ENCODE data around the gene PTPN23. TPM values are rescaled to one million over a fixed set of nuclear protein-coding genes. Genes with fewer than 3 reads are reported as not detected.

The PTPN23 gene
- polyA plus RNA-seq, 3 donors, result 22.9 to 33.8 (median 31.6) TPM

DNA sequence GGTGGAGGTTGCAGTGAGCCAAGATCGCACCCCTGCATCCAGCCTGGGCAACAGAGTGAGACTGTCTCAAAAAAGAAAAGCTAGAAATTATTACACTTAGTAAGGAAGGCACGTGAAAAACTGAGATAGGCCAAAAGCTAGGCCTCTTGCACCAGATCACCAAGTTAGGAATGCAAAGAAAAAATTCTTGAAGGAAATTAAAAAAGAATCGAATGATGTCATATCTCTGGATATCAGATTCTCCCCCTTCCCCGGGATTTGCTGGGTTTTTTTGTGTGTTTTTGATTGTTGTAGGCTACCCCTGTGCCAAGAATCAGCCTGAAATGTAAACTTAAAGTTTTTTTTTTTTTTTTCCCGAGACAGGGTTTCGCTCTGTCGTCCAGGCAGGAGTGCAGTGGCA is 17.4 kb downstream of the PTPN23 start:
- no peak for DNase-seq (ENCODE audit: extremely low read depth in 1 of 11, low read depth in 9 of 11, low spot score in 4 of 11)

DNA sequence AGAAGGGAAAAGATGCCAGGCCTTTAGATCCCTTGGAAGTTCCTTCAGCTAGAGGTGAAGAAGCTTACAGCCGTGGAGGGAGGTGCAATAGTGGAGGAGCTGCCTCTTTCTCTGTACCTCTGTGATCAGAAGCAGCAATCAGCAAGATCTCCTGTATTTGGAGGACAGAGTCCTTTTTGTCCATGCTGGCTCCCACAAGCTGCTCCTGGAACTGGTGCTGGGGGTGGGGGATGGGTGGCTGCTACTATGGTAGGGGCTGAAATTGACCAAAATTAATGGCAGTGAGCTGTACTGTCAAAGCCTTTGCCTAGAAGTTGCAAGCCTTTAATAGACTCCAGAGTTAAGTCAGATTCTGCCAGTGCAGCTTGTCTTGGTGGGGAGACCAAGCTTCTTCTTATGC is 18.2 kb downstream of the PTPN23 start:
- DNase-seq (ENCODE audit: extremely low read depth in 1 of 11, low read depth in 9 of 11, low spot score in 4 of 11), result no peak

DNA sequence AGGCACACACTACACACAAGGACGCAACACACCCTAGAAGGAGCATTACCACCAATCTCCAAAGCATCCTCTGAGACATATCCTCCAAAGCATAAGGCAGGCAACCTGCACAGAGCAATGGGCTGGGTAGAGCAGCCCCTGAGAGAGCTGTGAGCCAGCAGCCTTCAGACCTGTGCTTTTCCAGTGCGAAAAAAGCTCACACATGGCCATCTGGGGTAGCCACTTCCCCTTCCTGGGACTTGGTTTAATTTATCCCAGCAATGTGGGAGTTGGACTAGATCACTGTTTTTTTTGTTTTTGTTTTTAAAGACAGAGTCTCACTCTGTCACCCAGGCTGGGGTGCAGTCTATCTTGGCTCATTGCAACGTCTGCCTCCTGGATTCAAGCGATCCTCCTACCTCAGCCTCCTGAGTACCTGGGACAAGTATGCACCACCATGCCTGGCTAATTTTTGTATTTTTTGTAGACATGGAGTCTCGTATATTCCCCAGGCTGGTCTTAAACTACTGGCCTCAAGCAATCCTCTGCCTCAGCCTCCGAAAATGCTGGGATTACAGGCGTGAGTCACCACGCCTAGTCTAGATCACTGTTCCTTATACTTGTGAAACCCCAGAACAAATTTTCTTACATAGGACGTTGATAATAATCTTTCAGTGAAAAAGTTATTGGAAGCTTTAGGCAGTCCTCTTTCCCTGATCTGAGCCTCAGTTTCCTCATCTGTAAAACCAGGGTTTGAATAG is 18.9 kb downstream of the PTPN23 start:
- no peak for DNase-seq (ENCODE audit: extremely low read depth in 1 of 11, low read depth in 9 of 11, low spot score in 4 of 11)

DNA sequence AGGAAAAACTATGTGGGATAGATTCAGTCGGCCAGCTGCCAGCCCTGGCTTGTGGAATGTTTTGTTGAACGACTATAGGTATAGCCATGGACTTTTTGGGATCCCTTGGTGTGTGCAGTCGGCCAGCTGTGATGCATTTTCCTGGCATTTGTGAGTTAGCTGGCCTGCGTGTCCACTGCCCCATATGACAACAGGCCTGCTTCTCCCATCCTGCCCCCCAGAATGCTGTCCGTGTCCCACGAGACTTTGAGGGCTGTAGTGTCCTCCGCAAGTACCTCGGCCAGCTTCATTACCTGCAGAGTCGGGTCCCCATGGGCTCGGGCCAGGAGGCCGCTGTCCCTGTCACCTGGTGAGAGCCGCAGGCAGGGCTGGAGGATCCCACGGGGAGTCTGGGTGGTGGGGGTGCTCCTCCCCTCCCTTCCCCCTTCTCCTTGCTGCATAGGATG is 23.6 kb downstream of the PTPN23 start:
- no peak for DNase-seq (ENCODE audit: extremely low read depth in 1 of 11, low read depth in 9 of 11, low spot score in 4 of 11)

DNA sequence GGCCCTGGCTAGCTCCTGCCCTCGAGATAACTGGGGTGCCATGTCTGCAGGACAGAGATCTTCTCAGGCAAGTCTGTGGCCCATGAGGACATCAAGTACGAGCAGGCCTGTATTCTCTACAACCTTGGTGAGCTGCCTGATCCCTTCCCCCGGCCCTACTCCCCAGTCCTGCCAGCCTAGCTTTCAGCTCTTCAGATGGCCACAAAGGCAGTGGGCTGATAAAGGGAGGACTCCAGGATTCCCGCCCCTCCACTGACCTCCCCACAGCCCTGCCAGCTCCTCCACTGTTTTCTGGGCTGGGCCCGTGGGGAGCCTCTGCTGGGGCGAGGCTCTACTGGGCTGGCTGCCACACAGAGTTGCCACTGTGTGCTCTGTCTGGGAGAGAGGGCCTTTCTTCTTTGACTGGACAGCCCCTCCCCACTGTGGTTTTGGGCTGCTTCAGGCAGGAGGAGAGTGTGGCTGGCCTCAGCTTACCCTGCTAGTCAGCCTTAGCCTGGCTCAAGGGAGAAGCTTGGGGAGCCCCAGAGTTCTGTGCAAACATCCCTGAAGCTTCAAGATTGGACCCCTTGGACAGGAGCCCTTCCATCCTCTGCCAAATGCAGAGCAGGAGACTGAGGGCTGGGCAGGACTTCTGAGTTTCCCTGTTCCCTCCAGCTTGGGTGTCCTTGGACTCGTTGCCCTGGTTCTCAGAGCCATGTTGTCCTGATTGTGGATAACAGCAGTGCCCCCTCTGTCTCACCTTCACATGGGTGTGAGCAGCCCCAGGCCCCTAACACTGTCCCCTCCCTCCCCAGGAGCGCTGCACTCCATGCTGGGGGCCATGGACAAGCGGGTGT is 24.4 kb downstream of the PTPN23 start:
- no peak for DNase-seq (ENCODE audit: extremely low read depth in 1 of 11, low read depth in 9 of 11, low spot score in 4 of 11)

DNA sequence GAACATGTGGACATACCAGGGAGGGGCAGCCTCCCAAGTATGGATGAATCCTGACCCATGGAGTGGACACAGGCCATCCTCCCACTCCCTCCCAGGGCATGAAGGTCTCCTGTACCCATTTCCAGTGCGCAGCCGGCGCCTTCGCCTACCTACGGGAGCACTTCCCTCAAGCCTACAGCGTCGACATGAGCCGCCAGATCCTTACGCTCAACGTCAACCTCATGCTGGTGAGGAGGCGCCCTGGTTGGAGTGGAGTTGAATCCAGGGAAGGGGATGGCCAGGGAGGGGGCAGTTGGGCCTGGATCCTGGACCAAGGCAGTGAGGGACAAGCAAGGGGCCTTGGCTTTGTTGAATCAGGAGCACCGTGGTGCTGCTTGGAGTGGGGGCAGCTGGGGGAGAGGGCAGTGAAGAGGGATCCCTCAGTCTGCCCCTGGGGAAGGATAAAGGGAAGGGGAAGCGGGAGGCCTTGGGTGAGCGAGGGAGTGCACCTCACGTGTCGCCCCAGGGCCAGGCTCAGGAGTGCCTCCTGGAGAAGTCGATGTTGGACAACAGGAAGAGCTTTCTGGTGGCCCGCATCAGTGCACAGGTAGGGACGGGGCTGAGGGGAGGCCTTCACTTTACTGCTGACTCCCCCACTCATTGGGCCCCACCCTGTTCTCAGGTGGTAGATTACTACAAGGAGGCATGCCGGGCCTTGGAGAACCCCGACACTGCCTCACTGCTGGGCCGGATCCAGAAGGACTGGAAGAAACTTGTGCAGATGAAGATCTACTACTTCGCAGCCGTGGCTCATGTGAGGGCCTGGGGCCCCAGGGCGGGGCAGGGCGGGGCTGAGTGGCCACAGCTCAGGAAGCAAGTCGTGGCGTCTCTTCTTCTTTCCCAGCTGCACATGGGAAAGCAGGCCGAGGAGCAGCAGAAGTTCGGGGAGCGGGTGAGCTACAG is 25.3 kb downstream of the PTPN23 start:
- DNase-seq (ENCODE audit: extremely low read depth in 1 of 11, low read depth in 9 of 11, low spot score in 4 of 11), result no peak

DNA sequence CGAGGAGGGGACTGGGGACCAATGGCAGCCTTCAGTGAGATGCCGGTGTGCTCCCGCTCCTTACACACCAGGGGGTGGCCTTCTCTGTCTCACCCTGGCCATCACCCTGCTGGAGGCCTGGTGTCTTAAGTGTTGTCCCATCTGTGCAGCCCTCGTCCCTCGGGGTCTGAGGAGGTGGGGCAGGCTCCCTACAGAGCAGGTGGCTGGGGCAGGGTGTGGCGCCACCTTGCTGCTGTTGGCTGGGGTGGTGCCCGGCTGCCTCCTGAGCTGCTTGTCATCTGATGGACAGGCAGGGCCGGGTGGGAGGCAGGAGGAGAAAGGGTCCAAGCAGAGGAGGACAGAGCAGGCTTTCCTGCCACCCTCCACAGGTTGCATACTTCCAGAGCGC is 25.9 kb downstream of the PTPN23 start:
- no peak for DNase-seq (ENCODE audit: extremely low read depth in 1 of 11, low read depth in 9 of 11, low spot score in 4 of 11)

DNA sequence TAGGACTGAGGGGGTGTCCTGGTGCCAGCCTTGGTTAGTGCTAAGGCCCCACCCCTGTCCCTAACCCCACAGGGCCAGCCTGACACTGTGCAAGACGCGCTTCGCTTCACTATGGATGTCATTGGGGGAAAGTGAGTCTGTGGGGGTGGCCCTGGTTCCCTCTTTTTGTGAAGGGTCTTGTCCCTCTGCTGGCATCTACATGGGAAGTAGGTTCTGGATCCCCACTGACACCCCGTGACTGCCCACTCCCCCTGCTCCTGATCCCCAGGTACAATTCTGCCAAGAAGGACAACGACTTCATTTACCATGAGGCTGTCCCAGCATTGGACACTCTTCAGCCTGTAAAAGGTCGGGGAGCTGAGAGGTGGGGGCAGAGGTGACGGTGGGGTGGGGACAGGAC is 26.4 kb downstream of the PTPN23 start:
- DNase-seq (ENCODE audit: extremely low read depth in 1 of 11, low read depth in 9 of 11, low spot score in 4 of 11), result no peak

DNA sequence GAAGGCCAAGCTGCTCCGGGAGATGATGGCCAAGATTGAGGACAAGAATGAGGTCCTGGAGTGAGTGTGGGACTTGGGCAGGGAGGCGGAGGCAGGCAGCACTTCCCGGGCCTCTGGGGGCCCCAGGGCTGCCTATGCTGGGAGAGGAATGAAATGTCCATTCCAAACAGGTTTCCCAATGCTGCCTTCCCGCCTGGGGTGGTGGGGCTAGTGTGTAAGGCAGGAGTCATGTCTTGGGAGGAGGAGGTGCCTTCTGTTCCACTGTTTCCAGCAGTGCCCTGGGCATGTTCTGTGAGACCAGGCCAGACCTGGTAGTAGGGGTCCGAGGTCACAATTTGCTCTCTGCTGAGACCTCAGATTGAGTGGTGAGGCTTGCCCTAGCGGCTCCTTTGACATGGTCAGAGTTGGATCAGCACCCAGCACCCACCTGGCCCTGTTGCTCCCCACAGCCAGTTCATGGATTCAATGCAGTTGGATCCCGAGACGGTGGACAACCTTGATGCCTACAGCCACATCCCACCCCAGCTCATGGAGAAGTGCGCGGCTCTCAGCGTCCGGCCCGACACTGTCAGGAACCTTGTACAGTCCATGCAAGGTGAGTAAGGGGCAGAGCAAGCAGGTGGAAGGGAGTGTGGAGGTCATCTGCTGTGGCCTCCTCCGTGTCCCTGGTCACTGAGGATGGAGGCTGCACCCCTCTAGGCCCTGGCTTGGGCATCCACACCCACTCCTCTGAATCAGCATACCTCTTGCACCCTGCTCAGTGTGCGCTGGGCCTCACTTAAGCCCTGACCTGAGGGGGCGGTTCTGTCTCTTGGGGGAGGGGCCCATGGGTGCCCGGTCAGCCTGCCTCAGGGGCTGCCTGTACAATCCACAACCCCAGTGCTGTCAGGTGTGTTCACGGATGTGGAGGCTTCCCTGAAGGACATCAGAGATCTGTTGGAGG is 27.3 kb downstream of the PTPN23 start:
- no peak for DNase-seq (ENCODE audit: extremely low read depth in 1 of 11, low read depth in 9 of 11, low spot score in 4 of 11)

DNA sequence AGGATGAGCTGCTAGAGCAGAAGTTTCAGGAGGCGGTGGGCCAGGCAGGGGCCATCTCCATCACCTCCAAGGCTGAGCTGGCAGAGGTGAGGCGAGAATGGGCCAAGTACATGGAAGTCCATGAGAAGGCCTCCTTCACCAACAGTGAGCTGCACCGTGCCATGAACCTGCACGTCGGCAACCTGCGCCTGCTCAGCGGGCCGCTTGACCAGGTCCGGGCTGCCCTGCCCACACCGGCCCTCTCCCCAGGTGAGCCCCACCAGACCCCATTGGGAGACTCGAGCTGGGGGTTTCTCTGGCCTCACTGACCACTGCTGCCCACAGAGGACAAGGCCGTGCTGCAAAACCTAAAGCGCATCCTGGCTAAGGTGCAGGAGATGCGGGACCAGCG is 28.0 kb downstream of the PTPN23 start:
- no peak for DNase-seq (ENCODE audit: extremely low read depth in 1 of 11, low read depth in 9 of 11, low spot score in 4 of 11)

DNA sequence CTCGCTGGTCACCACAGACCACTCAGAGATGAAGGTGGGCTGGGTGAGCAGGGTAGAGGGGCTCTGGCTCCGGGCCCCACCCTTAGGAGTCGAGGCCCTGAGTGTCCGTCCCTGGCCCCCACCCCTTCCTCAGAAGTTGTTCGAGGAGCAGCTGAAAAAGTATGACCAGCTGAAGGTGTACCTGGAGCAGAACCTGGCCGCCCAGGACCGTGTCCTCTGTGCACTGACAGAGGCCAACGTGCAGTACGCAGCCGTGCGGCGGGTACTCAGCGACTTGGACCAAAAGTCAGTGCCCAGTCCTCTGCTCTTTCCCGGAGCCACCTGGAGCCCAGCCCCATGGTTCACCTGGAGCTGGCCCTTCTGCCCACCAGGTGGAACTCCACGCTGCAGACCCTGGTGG is 28.5 kb downstream of the PTPN23 start:
- DNase-seq (ENCODE audit: extremely low read depth in 1 of 11, low read depth in 9 of 11, low spot score in 4 of 11), result no peak

DNA sequence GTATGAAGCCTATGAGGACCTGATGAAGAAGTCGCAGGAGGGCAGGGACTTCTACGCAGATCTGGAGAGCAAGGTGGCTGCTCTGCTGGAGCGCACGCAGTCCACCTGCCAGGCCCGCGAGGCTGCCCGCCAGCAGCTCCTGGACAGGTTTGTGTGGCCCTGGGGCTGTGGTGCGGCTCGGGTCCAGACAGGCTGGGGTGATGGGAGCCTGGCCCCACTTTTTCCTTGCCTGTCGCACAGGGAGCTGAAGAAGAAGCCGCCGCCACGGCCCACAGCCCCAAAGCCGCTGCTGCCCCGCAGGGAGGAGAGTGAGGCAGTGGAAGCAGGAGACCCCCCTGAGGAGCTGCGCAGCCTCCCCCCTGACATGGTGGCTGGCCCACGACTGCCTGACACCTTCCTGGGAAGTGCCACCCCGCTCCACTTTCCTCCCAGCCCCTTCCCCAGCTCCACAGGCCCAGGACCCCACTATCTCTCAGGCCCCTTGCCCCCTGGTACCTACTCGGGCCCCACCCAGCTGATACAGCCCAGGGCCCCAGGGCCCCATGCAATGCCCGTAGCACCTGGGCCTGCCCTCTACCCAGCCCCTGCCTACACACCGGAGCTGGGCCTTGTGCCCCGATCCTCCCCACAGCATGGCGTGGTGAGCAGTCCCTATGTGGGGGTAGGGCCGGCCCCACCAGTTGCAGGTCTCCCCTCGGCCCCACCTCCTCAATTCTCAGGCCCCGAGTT is 29.0 kb downstream of the PTPN23 start:
- no peak for DNase-seq (ENCODE audit: extremely low read depth in 1 of 11, low read depth in 9 of 11, low spot score in 4 of 11)

DNA sequence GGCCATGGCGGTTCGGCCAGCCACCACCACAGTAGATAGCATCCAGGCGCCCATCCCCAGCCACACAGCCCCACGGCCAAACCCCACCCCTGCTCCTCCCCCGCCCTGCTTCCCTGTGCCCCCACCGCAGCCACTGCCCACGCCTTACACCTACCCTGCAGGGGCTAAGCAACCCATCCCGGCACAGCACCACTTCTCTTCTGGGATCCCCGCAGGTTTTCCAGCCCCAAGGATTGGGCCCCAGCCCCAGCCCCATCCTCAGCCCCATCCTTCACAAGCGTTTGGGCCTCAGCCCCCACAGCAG is 29.5 kb downstream of the PTPN23 start:
- DNase-seq (ENCODE audit: extremely low read depth in 1 of 11, low read depth in 9 of 11, low spot score in 4 of 11), result no peak

DNA sequence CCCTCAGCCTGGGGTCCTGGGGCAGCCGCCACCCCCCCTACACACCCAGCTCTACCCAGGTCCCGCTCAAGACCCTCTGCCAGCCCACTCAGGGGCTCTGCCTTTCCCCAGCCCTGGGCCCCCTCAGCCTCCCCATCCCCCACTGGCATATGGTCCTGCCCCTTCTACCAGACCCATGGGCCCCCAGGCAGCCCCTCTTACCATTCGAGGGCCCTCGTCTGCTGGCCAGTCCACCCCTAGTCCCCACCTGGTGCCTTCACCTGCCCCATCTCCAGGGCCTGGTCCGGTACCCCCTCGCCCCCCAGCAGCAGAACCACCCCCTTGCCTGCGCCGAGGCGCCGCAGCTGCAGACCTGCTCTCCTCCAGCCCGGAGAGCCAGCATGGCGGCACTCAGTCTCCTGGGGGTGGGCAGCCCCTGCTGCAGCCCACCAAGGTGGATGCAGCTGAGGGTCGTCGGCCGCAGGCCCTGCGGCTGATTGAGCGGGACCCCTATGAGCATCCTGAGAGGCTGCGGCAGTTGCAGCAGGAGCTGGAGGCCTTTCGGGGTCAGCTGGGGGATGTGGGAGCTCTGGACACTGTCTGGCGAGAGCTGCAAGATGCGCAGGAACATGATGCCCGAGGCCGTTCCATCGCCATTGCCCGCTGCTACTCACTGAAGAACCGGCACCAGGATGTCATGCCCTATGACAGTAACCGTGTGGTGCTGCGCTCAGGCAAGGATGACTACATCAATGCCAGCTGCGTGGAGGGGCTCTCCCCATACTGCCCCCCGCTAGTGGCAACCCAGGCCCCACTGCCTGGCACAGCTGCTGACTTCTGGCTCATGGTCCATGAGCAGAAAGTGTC is 30.2 kb downstream of the PTPN23 start:
- DNase-seq (ENCODE audit: extremely low read depth in 1 of 11, low read depth in 9 of 11, low spot score in 4 of 11), result no peak

DNA sequence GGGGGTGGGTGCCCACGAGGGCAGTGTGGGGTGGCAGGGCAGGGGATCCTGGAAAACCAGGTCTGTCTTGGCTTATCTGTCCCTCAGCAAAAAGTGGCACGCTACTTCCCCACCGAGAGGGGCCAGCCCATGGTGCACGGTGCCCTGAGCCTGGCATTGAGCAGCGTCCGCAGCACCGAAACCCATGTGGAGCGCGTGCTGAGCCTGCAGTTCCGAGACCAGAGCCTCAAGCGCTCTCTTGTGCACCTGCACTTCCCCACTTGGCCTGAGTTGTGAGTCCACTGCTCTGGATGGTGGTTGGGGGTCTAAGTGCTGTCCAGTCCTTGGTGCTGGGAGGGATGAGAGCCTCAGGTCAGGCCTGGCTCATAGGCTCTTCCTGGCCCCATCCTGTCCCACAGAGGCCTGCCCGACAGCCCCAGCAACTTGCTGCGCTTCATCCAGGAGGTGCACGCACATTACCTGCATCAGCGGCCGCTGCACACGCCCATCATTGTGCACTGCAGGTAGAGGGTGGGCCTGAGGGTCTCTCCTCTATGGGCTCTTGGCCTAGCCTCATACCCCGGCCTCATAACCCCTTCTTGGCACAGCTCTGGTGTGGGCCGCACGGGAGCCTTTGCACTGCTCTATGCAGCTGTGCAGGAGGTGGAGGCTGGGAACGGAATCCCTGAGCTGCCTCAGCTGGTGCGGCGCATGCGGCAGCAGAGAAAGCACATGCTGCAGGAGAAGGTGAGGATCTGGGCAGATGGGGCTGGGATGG is 31.1 kb downstream of the PTPN23 start:
- no peak for DNase-seq (ENCODE audit: extremely low read depth in 1 of 11, low read depth in 9 of 11, low spot score in 4 of 11)

DNA sequence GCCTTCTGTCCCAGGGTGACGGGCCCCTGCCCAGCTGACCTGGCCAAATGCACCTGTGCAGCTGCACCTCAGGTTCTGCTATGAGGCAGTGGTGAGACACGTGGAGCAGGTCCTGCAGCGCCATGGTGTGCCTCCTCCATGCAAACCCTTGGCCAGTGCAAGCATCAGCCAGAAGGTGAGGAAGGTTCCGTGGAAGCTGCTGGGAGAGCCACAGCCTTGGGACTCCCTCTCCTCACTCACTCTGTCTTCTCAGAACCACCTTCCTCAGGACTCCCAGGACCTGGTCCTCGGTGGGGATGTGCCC is 31.6 kb downstream of the PTPN23 start:
- no peak for DNase-seq (ENCODE audit: extremely low read depth in 1 of 11, low read depth in 9 of 11, low spot score in 4 of 11)
